Cardiac atrium fibroblast (primary cell): Measurements from ENCODE around the gene REPIN1. TPM values are rescaled to one million over a fixed set of nuclear protein-coding genes. Genes with fewer than 3 reads are reported as not detected.

ENCODE experiments used
- total RNA-seq: library from RNA; depleted of rRNA; stranded (reverse); fragments of >200 nt; gene quantifications from 2 replicates; pipeline ENCODE4 v1.2.3, GENCODE V29; 2015

Gene REPIN1
- total RNA-seq, result 48.1 and 48.2 TPM in 2 replicates

DNA sequence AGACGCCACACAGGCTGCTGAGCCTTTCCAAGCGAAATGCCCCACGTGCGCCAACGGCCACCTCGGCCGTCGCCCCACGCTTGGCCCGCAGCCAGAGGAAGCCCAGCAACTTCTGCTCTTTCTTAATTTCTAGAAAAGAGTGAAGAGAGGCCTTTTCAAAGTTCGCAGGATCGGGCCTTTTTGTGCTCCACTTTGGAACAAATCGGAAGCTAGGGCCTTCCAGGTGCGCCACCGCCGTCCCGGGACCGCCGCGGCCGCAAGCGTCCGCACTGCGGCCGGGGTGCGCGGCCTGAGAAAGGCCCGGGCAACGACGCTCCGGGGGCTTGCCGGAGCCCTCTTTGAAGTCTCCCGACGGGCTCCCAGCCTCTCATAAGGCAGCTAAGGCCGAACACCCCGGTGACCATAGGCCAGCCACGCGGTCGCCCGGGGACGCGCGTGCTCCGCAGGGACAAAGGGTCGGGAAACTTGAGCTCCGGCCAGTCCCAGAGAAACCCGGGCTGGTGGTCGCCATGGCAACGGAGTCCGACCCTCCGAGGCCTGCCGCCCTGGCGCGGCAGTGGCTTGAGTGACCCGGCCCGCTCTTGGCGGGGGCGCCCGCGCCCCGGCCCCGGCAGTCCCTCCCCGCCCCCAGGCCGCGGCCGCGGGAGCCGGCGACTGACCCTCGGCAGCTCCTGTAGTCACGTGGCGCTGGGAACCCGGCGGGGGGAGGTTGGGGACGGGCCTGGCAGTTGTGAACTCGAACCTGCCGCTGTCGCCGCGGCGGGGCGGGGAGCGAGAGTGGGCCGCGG, at the start of gene REPIN1:
Gene REPIN1, plus strand, starts transcription at position 727 of the 788 bp plus-strand sequence. CDS start 890 bp downstream, outside the sequence.

GRCh38 chr7:150322833-150323681, 45.6 kb upstream of the REPIN1 start, which contains the start of the genes ACTR3C and LRRC61:
Gene ACTR3C (minus strand): TSS chr7:150323545. CDS start chr7:150295296, 28,249 bp downstream.
Gene LRRC61 (plus strand): TSS chr7:150323355. CDS start chr7:150336862, 13,507 bp downstream.

DNA sequence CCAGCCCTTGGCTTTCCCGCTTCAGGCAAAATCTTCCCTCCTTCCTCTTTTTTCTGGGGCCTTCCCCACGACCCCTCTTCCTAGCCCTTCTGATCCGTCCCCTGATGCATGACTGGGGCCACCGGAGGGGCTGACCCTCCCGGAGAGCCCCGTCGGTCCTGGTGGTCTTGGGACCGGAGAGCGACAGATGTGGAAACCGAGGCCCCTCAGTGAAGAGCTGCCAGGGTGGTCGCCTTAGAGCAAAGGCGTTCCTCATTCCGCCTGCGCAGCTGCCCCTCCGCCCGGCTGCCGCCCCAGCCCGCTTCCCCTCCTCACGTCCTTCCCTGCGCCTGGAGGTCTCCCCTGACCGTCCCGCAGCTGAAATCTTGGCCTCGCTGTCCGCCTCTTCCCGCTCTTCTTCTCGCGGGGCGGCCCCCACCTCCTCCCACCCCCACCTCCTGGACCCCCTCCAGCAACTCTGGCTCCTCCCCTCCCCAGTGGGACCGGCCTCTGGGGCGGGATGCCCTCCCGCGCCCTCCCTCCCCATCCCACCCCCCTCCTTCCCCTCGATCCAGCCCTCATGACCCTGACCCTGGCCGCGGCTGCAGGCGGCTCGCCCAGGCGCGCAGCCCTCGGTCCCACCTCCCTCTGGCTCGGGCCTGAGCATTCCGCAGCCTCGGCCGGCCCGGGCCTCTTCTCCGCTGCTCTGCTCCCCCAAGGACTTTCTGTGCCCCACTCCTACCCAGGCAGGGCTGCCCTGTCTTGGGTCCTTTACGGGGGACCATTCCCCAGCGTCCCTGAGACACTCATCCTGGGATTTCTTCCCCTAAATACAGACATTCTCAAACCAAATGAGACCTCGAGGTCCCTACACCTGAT, 27.1 kb upstream of the REPIN1 start, which contains the start of gene RARRES2:
Gene RARRES2, minus strand, starts transcription at position 367 of the 858 bp plus-strand sequence. CDS start 1,020 bp downstream, outside the sequence.

GRCh38 chr7:150378853-150379440, 10.3 kb downstream of the REPIN1 start, which contains the start of gene ZNF775:
Gene ZNF775 (plus strand): TSS chr7:150379330. CDS start chr7:150388471, 9,141 bp downstream.

Other genes starting within 250 kb of the REPIN1 start
- 0.16 TPM in 1 of 2 replicates, not detected in the other for gene LRRC61, start 45.5 kb upstream of the REPIN1 start, total RNA-seq
- not detected in 2 replicates for gene ACTR3C, start 45.3 kb upstream of the REPIN1 start, total RNA-seq
- gene RARRES2, start 27.2 kb upstream of the REPIN1 start, total RNA-seq, result 7.8 TPM in 1 of 2 replicates, not detected in the other
- 2.3 TPM in 2 replicates for gene ZNF775, start 10.5 kb downstream of the REPIN1 start, total RNA-seq
- gene GIMAP8, start 81.8 kb downstream of the REPIN1 start, total RNA-seq, result under 0.01 and 0.81 TPM in 2 replicates
- gene GIMAP7, start 146.1 kb downstream of the REPIN1 start, total RNA-seq, result not detected in 2 replicates
- gene GIMAP4, start 198.6 kb downstream of the REPIN1 start, total RNA-seq, result 1.8 and 3.7 TPM in 2 replicates